HFFc6 (cell line): ENCODE data around the gene TNIP1. TPM values are rescaled to one million over a fixed set of nuclear protein-coding genes. Genes with fewer than 3 reads are reported as not detected.

Experiments
- DNase-seq: peaks from one replicate; pipeline ENCODE4 v3.0.0-alpha.2; 2018
- H3K27ac Mint-ChIP-seq: 2 replicates; pipeline ENCODE4 v1.8.0; 2020; ENCODE audit warnings: mild to moderate bottlenecking, mixed read lengths
- H3K27me3 Mint-ChIP-seq: 2 replicates; pipeline ENCODE4 v1.8.0; 2021; ENCODE audit warnings: mild to moderate bottlenecking, moderate library complexity, mixed read lengths; ENCODE audit not compliant: insufficient read depth
- H3K36me3 Mint-ChIP-seq: 2 replicates; pipeline ENCODE4 v1.8.0; 2021; ENCODE audit warnings: low read depth, mixed read lengths
- H3K4me1 Mint-ChIP-seq: 2 replicates; pipeline ENCODE4 v1.8.0; 2020; ENCODE audit warnings: low read depth, mixed read lengths
- H3K4me3 Mint-ChIP-seq: 2 replicates; pipeline ENCODE4 v1.8.0; 2020; ENCODE audit warnings: mild to moderate bottlenecking, moderate library complexity, mixed read lengths
- H3K9me3 Mint-ChIP-seq: 2 replicates; pipeline ENCODE4 v1.8.0; 2020; ENCODE audit warnings: mild to moderate bottlenecking, mixed read lengths
- CTCF ChIP-seq: fragments of 200-600 bp; sonication (generic); IDR thresholded peaks from 2 replicates; pipeline ENCODE4 v1.5.0; 2021; ENCODE audit warnings: antibody characterized with exemption, mild to moderate bottlenecking
- total RNA-seq, 6 experiments: library from RNA; stranded (reverse); fragmentation: NEBNext Ultra II Directional; extraction: Animal tissue kit (Norgen Biotek cat#: 25700); gene quantifications; 2 replicates in 1 of 6; 3 replicates in 5 of 6; pipeline ENCODE4 v1.2.3, GENCODE V29; 2021

The TNIP1 gene
- total RNA-seq, 6 experiments from 2014 or later, result 81.5 to 105 (median 89.5) TPM

GRCh38 chr5:151070449-151070848 lies 10.4 kb downstream of the TNIP1 start:
- Mint-ChIP-seq H3K36me3 (peaks cover 17% of the 10 kb centered on the region), H3K27ac (peak overlapping the region; percentile 73), H3K4me3 (peak overlapping the region; percentile 58), H3K9me3 (no peaks in the 10 kb centered on the region), H3K27me3 (no peaks in the 10 kb centered on the region), H3K4me1 (peaks cover 78% of the 10 kb centered on the region)
- no peak for TF ChIP-seq CTCF
- DNase-seq, result no peak

- H3K36me3 Mint-ChIP-seq, result peaks cover 17% of the 10 kb centered on the region
- peaks cover 89% of the 10 kb centered on the region for H3K4me1 Mint-ChIP-seq
Observed at GRCh38 chr5:151068433-151069197, 12.2 kb downstream of the TNIP1 start.

GRCh38 chr5:151067632-151068432 lies 13.0 kb downstream of the TNIP1 start:
- DNase-seq, result no peak
- H3K4me3 Mint-ChIP-seq, result no peak overlapping the region; the same call in 1 of the 2 replicates
- no peak for TF ChIP-seq CTCF
- H3K4me1 Mint-ChIP-seq, result peaks cover 92% of the 10 kb centered on the region
- peaks cover 12% of the 10 kb centered on the region for H3K36me3 Mint-ChIP-seq
- H3K27me3 Mint-ChIP-seq, result no peaks in the 10 kb centered on the region
- H3K27ac Mint-ChIP-seq, result peak overlapping the region; percentile 74
- no peaks in the 10 kb centered on the region for H3K9me3 Mint-ChIP-seq

More at GRCh38 chr5:151068433-151069197, 12.2 kb downstream of the TNIP1 start:
- no peak for TF ChIP-seq CTCF
- no peaks in the 10 kb centered on the region for H3K9me3 Mint-ChIP-seq
- H3K27me3 Mint-ChIP-seq, result no peaks in the 10 kb centered on the region
- DNase-seq, result no peak
- peak overlapping the region; percentile 74 for H3K27ac Mint-ChIP-seq
- H3K4me3 Mint-ChIP-seq, result no peak overlapping the region; the same call in 1 of the 2 replicates

- no peak overlapping the region for H3K27ac Mint-ChIP-seq
- no peak for TF ChIP-seq CTCF
- H3K9me3 Mint-ChIP-seq, result no peaks in the 10 kb centered on the region
- no peak overlapping the region for H3K4me3 Mint-ChIP-seq
- peaks cover 92% of the 10 kb centered on the region for H3K4me1 Mint-ChIP-seq
- no peak for DNase-seq
- H3K27me3 Mint-ChIP-seq, result no peaks in the 10 kb centered on the region
- H3K36me3 Mint-ChIP-seq, result peaks cover 13% of the 10 kb centered on the region
Observed at GRCh38 chr5:151066920-151067319, 13.9 kb downstream of the TNIP1 start.

GRCh38 chr5:151065609-151066008 lies 15.2 kb downstream of the TNIP1 start:
- Mint-ChIP-seq H3K27ac (no peak overlapping the region), H3K27me3 (no peaks in the 10 kb centered on the region), H3K4me3 (no peak overlapping the region), H3K4me1 (peaks cover 87% of the 10 kb centered on the region), H3K9me3 (no peaks in the 10 kb centered on the region), H3K36me3 (peaks cover 26% of the 10 kb centered on the region)
- TF ChIP-seq CTCF, result no peak
- DNase-seq, result no peak
